Spinal cord (tissue), 10 donors: ENCODE measurements around the gene VEGFB. TPM values are rescaled to one million over a fixed set of nuclear protein-coding genes. Genes with fewer than 3 reads are reported as not detected.

ENCODE experiments used
- DNase-seq, 6 donors: peaks; one replicate each; pipeline versions ENCODE4 v3.0.0 to v3.0.0-alpha.2; 2013 to 2015; ENCODE audit warnings: low spot score in 6 of 6, low read depth in 4 of 6
- H3K27ac ChIP-seq: one replicate; pipeline ENCODE4 v1.5.1; 2013; ENCODE audit warnings: low read depth, low read length, control low read depth
- H3K27me3 ChIP-seq: one replicate; pipeline ENCODE4 v1.6.1; 2013; ENCODE audit warnings: low read length; ENCODE audit not compliant: control insufficient read depth, insufficient read depth
- H3K36me3 ChIP-seq: one replicate; pipeline ENCODE4 v1.6.1; 2013; ENCODE audit warnings: low read length; ENCODE audit not compliant: control insufficient read depth, insufficient read depth
- H3K4me1 ChIP-seq: one replicate; pipeline ENCODE4 v1.6.1; 2013; ENCODE audit warnings: low read length; ENCODE audit not compliant: control insufficient read depth, insufficient read depth
- H3K4me3 ChIP-seq: one replicate; pipeline ENCODE4 v1.5.1; 2013; ENCODE audit warnings: low read depth, low read length, control low read depth
- H3K9me3 ChIP-seq: one replicate; pipeline ENCODE4 v1.6.1; 2013; ENCODE audit warnings: low read length; ENCODE audit not compliant: control insufficient read depth, insufficient read depth
- WGBS: methylation state at CpG from one replicate; pipeline ENCODE4 v1.1.5; 2013; ENCODE audit warnings: missing lambda C conversion rate; ENCODE audit not compliant: insufficient coverage; 5-methylcytosine and 5-hydroxymethylcytosine counted together
- polyA plus RNA-seq, 2 donors: library from polyadenylated mRNA; unstranded; fragments of 120-200 nt; gene quantifications; one replicate each; pipeline ENCODE4 v1.2.1, GENCODE V29; 2013; ENCODE audit not compliant: insufficient read length in 2 of 2
- total RNA-seq, 2 donors: library from RNA; depleted of rRNA in 1 of 2; stranded (reverse); fragments of 120-200 nt in 1 of 2; fragments of >200 nt in 1 of 2; gene quantifications; one replicate each; pipeline versions ENCODE4 v1.2.3 to v1.2.4, GENCODE V29; 2013 to 2014
- donor health status: healthy.

VEGFB gene
- total and polyA plus RNA-seq, 4 donors = 46.8 to 255 (median 173) TPM

GRCh38 chr11:64209563-64209843 is 24.9 kb upstream of the VEGFB start:
- Histone ChIP-seq H3K9me3 (no peaks in the 10 kb centered on the region), H3K4me3 (no peak overlapping the region), H3K27me3 (no peaks in the 10 kb centered on the region), H3K27ac (no peak overlapping the region), H3K4me1 (peaks cover 18% of the 10 kb centered on the region), H3K36me3 (peaks cover 64% of the 10 kb centered on the region)
- 80% methylated on average over 8 of the region's 8 CpGs for WGBS
- DNase-seq = no peak

- DNase-seq = no peak
- H3K27me3 ChIP-seq = no peaks in the 10 kb centered on the region
- H3K36me3 ChIP-seq = peaks cover 54% of the 10 kb centered on the region
- H3K27ac ChIP-seq = no peak overlapping the region
- H3K9me3 ChIP-seq = no peaks in the 10 kb centered on the region
- peaks cover 18% of the 10 kb centered on the region for H3K4me1 ChIP-seq
- 92% methylated on average over 24 of the region's 24 CpGs for WGBS
- no peak overlapping the region for H3K4me3 ChIP-seq
These were observed 23.9 kb upstream of the VEGFB start for GRCh38 chr11:64210301-64211020.

GRCh38 chr11:64211181-64211872 is 23.1 kb upstream of the VEGFB start:
- H3K27ac ChIP-seq = no peak overlapping the region
- peaks cover 18% of the 10 kb centered on the region for H3K4me1 ChIP-seq
- no peaks in the 10 kb centered on the region for H3K27me3 ChIP-seq
- H3K36me3 ChIP-seq = peaks cover 46% of the 10 kb centered on the region
- WGBS = 86% methylated on average over 26 of the region's 30 CpGs
- DNase-seq = no peak
- H3K9me3 ChIP-seq = no peaks in the 10 kb centered on the region
- H3K4me3 ChIP-seq = no peak overlapping the region

GRCh38 chr11:64216879-64217278 is 17.5 kb upstream of the VEGFB start:
- Histone ChIP-seq H3K27me3 (no peaks in the 10 kb centered on the region), H3K36me3 (peaks cover 24% of the 10 kb centered on the region), H3K9me3 (no peaks in the 10 kb centered on the region), H3K4me3 (no peak overlapping the region), H3K27ac (no peak overlapping the region), H3K4me1 (peaks cover 10% of the 10 kb centered on the region)
- 64% methylated on average over 5 of the region's 6 CpGs for WGBS
- no peak for DNase-seq

GRCh38 chr11:64218628-64219353 is 15.6 kb upstream of the VEGFB start:
- H3K36me3 ChIP-seq = peaks cover 34% of the 10 kb centered on the region
- no peak overlapping the region for H3K4me3 ChIP-seq
- H3K27ac ChIP-seq = no peak overlapping the region
- WGBS = 68% methylated on average over 5 of the region's 11 CpGs
- DNase-seq = no peak
- no peaks in the 10 kb centered on the region for H3K27me3 ChIP-seq
- no peaks in the 10 kb centered on the region for H3K9me3 ChIP-seq
- peaks cover 10% of the 10 kb centered on the region for H3K4me1 ChIP-seq

- no peaks in the 10 kb centered on the region for H3K9me3 ChIP-seq
- peaks cover 39% of the 10 kb centered on the region for H3K36me3 ChIP-seq
These were observed 15.1 kb upstream of the VEGFB start for GRCh38 chr11:64219354-64219684.

GRCh38 chr11:64219755-64220154 is 14.6 kb upstream of the VEGFB start:
- Histone ChIP-seq H3K27me3 (no peaks in the 10 kb centered on the region), H3K4me3 (no peak overlapping the region), H3K9me3 (no peaks in the 10 kb centered on the region), H3K27ac (no peak overlapping the region), H3K36me3 (peaks cover 44% of the 10 kb centered on the region), H3K4me1 (peaks cover 14% of the 10 kb centered on the region)
- WGBS = 86% methylated on average over 6 of the region's 10 CpGs
- DNase-seq = no peak

More at GRCh38 chr11:64219354-64219684, 15.1 kb upstream of the VEGFB start:
- no peak overlapping the region for H3K27ac ChIP-seq
- DNase-seq = no peak
- 86% methylated on average over 6 of the region's 7 CpGs for WGBS
- H3K4me3 ChIP-seq = no peak overlapping the region
- peaks cover 10% of the 10 kb centered on the region for H3K4me1 ChIP-seq
- no peaks in the 10 kb centered on the region for H3K27me3 ChIP-seq

- H3K36me3 ChIP-seq = peaks cover 48% of the 10 kb centered on the region
- no peaks in the 10 kb centered on the region for H3K9me3 ChIP-seq
- WGBS = 86% methylated on average over 15 of the region's 17 CpGs
- H3K4me1 ChIP-seq = peaks cover 19% of the 10 kb centered on the region
- H3K27ac ChIP-seq = no peak overlapping the region
- H3K4me3 ChIP-seq = no peak overlapping the region
- no peaks in the 10 kb centered on the region for H3K27me3 ChIP-seq
- no peak for DNase-seq
These were observed 14.1 kb upstream of the VEGFB start for GRCh38 chr11:64220271-64220670.

- Histone ChIP-seq H3K9me3 (no peaks in the 10 kb centered on the region), H3K27ac (no peak overlapping the region), H3K36me3 (peaks cover 48% of the 10 kb centered on the region), H3K4me1 (peaks cover 25% of the 10 kb centered on the region), H3K27me3 (no peaks in the 10 kb centered on the region), H3K4me3 (no peak overlapping the region)
- WGBS = 91% methylated on average over 14 of the region's 14 CpGs
- no peak for DNase-seq
These were observed 13.6 kb upstream of the VEGFB start for GRCh38 chr11:64220798-64221197.

- Histone ChIP-seq H3K36me3 (peaks cover 48% of the 10 kb centered on the region), H3K27ac (no peak overlapping the region), H3K4me1 (peaks cover 40% of the 10 kb centered on the region), H3K9me3 (no peaks in the 10 kb centered on the region), H3K27me3 (no peaks in the 10 kb centered on the region), H3K4me3 (no peak overlapping the region)
- no peak for DNase-seq
- 84% methylated on average over 9 of the region's 9 CpGs for WGBS
These were observed 11.8 kb upstream of the VEGFB start for GRCh38 chr11:64222651-64223000.
